ENCODE measurements around the gene LARP6.

DNA sequence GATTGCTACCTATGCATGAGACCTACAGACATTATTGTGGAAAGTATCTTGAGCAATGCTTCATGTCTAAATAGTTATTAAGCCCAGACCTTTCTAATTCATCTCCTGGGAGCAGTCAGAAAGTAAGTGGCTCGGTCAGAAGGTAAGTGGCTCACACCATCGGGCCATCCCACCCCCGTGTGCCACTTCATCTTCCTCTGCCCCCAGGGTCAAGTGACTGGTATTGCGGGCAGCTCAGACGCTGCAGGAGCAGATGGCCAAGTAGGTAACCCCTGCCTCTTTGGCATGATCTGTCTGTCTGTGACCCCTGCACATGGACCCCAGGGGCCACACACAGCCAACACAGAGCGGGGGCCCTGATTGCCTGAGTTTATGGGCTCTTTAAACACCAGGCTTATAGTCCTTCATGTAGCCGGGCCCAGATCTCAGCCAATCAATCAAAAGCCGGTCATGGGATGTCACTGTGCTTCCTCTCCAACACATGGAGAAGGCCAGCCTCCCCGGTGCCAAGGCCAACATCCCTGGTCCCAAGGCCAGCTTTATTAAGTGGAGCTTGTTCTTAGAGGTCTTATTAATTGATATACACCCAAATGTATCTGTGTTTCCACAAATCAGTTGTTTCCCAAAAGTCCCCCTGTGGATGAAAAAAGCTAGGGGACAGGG is 42.9 kb downstream of the LARP6 start:
- TF ChIP-seq CTCF (IDR thresholded peaks at IDR 0.05) (no peak), POLR2A (IDR thresholded peaks at IDR 0.05; ENCODE audit: low read depth) (no peak)

Data from esophagus muscularis mucosa (tissue), 3 donors.